PC-3 (cell line): ENCODE measurements around the gene CEACAM18. TPM values are rescaled to one million over a fixed set of nuclear protein-coding genes. Genes with fewer than 3 reads are reported as not detected.

Experiments
- ATAC-seq: fragments of 200-7000 bp; cut with Tn5 transposase; 2 replicates; pipeline ENCODE4 v1.9.1; 2020; ENCODE audit warnings: mild to moderate bottlenecking, moderate library complexity
- BruUV-seq: library from RNA; stranded (reverse); fragments of 400-500 nt; replicated peaks from 2 replicates; lab custom pipeline; 2021; lab: Mats Ljungman, UMichigan
- CTCF ChIA-PET: fragments of 300-600 bp; sonication (Branson Sonifier 250); formaldehyde crosslinking; loops from one replicate; lab custom pipeline; 2022; ENCODE audit warnings: antibody characterized with exemption; lab: Charles Lee
- POLR2A ChIA-PET: fragments of 300-600 bp; sonication (Branson Sonifier 250); formaldehyde crosslinking; loops from one replicate; lab custom pipeline; 2022; ENCODE audit warnings: antibody characterized with exemption; ENCODE audit not compliant: unreplicated experiment; lab: Charles Lee
- DNase-seq: peaks from one replicate; pipeline ENCODE4 v3.0.0-alpha.2; 2015
- H2AFZ ChIP-seq: fragments of 300-600 bp; sonication (generic); 2 replicates; pipeline ENCODE4 v1.6.0; 2016; ENCODE audit warnings: antibody characterized with exemption, low read length
- H3F3A ChIP-seq: fragments of 300-600 bp; sonication (generic); one replicate; pipeline ENCODE4 v1.6.0; 2017; ENCODE audit warnings: antibody characterized with exemption, low read length, control low read depth, mild to moderate bottlenecking; ENCODE audit not compliant: unreplicated experiment
- H3K27ac ChIP-seq: fragments of 300-600 bp; sonication (generic); 2 replicates; pipeline ENCODE4 v1.5.1; 2016; ENCODE audit warnings: mild to moderate bottlenecking, low read length
- H3K27me3 ChIP-seq: fragments of 300-600 bp; sonication (generic); 2 replicates; pipeline ENCODE4 v1.6.1; 2016; ENCODE audit warnings: low read length, mixed read lengths
- H3K36me3 ChIP-seq: fragments of 300-600 bp; sonication (generic); 2 replicates; pipeline ENCODE4 v1.6.1; 2016; ENCODE audit warnings: low read depth, mixed run types, low read length, mixed read lengths
- H3K4me1 ChIP-seq: fragments of 300-600 bp; sonication (generic); 2 replicates; pipeline ENCODE4 v1.5.1; 2016; ENCODE audit warnings: low read length; ENCODE audit not compliant: insufficient read depth
- H3K4me2 ChIP-seq: fragments of 300-600 bp; sonication (generic); 2 replicates; pipeline ENCODE4 v1.6.0; 2016; ENCODE audit warnings: low read length
- H3K4me3 ChIP-seq: fragments of 300-600 bp; sonication (generic); 2 replicates; pipeline ENCODE4 v1.5.1; 2016; ENCODE audit warnings: mild to moderate bottlenecking, low read length, mixed read lengths
- H3K79me2 ChIP-seq: fragments of 300-600 bp; sonication (generic); 2 replicates; pipeline ENCODE4 v1.6.1; 2017; ENCODE audit warnings: low read length, mixed read lengths
- H3K9ac ChIP-seq: fragments of 300-600 bp; sonication (generic); 2 replicates; pipeline ENCODE4 v1.6.0; 2016; ENCODE audit warnings: mild to moderate bottlenecking, low read length
- H3K9me2 ChIP-seq: fragments of 300-600 bp; sonication (generic); replicated peaks from 2 replicates; pipeline ENCODE4 v1.6.1; 2016; ENCODE audit warnings: mixed run types, low read length, mixed read lengths
- H3K9me3 ChIP-seq: fragments of 300-600 bp; sonication (generic); 2 replicates; pipeline ENCODE4 v1.6.1; 2016; ENCODE audit warnings: low read length, mixed read lengths
- H4K20me1 ChIP-seq: fragments of 300-600 bp; sonication (generic); 2 replicates; pipeline ENCODE4 v1.6.1; 2016; ENCODE audit warnings: low read length, mixed read lengths
- EZH2 ChIP-seq: fragments of 300-600 bp; sonication (generic); IDR thresholded peaks from one replicate; pipeline ENCODE4 v1.6.1; 2017; ENCODE audit warnings: antibody characterized with exemption, mild to moderate bottlenecking, low read length; ENCODE audit not compliant: unreplicated experiment
- EZH2phosphoT487 ChIP-seq: fragments of 300-600 bp; sonication (generic); IDR thresholded peaks from 2 replicates; pipeline ENCODE4 v1.6.1; 2018; ENCODE audit warnings: mild to moderate bottlenecking, antibody characterized with exemption, low read length, borderline replicate concordance
- intact Hi-C: fragments of 100-400 bp; cut with micrococcal nuclease; formaldehyde crosslinking; loops from 2 replicates; pipeline ENCODE4 v1.9.0; 2023
- total RNA-seq: library from RNA; depleted of rRNA; stranded (reverse); fragments of >200 nt; gene quantifications from 2 replicates; pipeline ENCODE4 v1.2.3, GENCODE V29; 2014
- TF ChIP-seq, protein P1 (sequence below): fragments of 300-600 bp; sonication (generic); conservative IDR thresholded peaks from 2 replicates; pipeline ENCODE4 v1.5.1; 2017; ENCODE audit warnings: antibody characterized with exemption, low read depth, mild to moderate bottlenecking, low read length

CEACAM18 gene
- total RNA-seq, 1 experiment from 2014 or later: not detected

- ATAC-seq: no peak
- H3K36me3 ChIP-seq: no peaks in the 10 kb centered on the region
- ChIA-PET CTCF (no interaction called here), POLR2A (no interaction called here)
- no peak overlapping the region for H2AFZ ChIP-seq
- no peaks in the 10 kb centered on the region for H3F3A ChIP-seq
- H3K4me1 ChIP-seq: no peaks in the 10 kb centered on the region
- no TSS peak for BruUV-seq
- peaks cover 71% of the 10 kb centered on the region for H3K27me3 ChIP-seq
- H3K4me3 ChIP-seq: no peak overlapping the region
- no peak overlapping the region for H3K4me2 ChIP-seq
- intact Hi-C loops: no loop called here
- no peaks in the 10 kb centered on the region for H4K20me1 ChIP-seq
- no peak overlapping the region for H3K9ac ChIP-seq
- no peaks in the 10 kb centered on the region for H3K9me2 ChIP-seq
- DNase-seq: no peak
- H3K79me2 ChIP-seq: no peaks in the 10 kb centered on the region
- TF ChIP-seq, protein P1, sequence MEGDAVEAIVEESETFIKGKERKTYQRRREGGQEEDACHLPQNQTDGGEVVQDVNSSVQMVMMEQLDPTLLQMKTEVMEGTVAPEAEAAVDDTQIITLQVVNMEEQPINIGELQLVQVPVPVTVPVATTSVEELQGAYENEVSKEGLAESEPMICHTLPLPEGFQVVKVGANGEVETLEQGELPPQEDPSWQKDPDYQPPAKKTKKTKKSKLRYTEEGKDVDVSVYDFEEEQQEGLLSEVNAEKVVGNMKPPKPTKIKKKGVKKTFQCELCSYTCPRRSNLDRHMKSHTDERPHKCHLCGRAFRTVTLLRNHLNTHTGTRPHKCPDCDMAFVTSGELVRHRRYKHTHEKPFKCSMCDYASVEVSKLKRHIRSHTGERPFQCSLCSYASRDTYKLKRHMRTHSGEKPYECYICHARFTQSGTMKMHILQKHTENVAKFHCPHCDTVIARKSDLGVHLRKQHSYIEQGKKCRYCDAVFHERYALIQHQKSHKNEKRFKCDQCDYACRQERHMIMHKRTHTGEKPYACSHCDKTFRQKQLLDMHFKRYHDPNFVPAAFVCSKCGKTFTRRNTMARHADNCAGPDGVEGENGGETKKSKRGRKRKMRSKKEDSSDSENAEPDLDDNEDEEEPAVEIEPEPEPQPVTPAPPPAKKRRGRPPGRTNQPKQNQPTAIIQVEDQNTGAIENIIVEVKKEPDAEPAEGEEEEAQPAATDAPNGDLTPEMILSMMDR: no peak
- no peak for TF ChIP-seq EZH2
- no peak for TF ChIP-seq EZH2phosphoT487
- no peak overlapping the region for H3K27ac ChIP-seq
- no peaks in the 10 kb centered on the region for H3K9me3 ChIP-seq
Measured at GRCh38 chr19:51457351-51458013, 20.9 kb upstream of the CEACAM18 start.

DNA sequence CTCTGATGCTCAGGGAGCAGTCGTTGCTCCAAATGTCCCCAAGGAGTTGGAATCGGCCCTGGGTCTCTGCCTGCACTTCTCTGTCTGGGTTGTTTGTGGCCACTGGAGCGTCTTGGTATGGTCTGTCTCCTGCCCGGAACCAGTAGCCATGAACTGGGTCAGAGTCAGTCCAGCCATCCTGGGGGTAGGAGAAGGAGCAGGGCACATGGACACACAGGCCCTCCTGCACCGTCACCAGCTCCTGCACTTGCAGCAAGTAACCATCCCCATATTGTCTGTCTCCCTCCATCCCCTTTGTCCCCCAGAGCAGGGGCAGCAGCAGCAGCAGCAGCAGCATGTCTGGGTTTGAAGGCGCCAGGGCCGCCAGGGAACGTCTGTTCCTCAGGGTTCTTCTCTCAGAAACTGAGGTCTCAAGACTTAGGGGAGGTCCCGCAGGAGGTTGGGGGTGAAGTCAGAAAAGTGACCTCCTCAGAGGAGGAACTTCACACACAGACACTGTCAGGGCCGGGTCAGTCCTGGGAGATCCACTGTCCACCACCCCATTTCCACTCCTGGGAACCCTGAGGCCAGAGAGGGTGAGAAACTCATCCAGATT lies 20.2 kb upstream of the CEACAM18 start, which contains the start of gene SIGLEC8:
TSS of gene SIGLEC8 (minus strand) at position 404 of the 595 bp plus-strand sequence. CDS start at position 337, 67 bp downstream.
- Histone ChIP-seq H3K36me3 (no peaks in the 10 kb centered on the region), H3K9me2 (no peaks in the 10 kb centered on the region), H3K9ac (no peak within 1 kb of the TSS), H3K4me2 (no peak within 1 kb of the TSS), H3K4me3 (no peak within 1 kb of the TSS), H3K27me3 (peaks cover 71% of the 10 kb centered on the region), H3K27ac (no peak within 1 kb of the TSS), H2AFZ (no peak within 1 kb of the TSS), H3K9me3 (no peaks in the 10 kb centered on the region), H3K79me2 (no peaks in the 10 kb centered on the region), H3K4me1 (no peaks in the 10 kb centered on the region), H3F3A (no peaks in the 10 kb centered on the region), H4K20me1 (no peaks in the 10 kb centered on the region)
- intact Hi-C loops: no loop called here
- ChIA-PET POLR2A (no interaction called here), CTCF (no interaction called here)
- TF ChIP-seq, protein P1: no peak
- TF ChIP-seq EZH2 (no peak), EZH2phosphoT487 (no peak)
- ATAC-seq (no peak), DNase-seq (no peak)
- no TSS peak for BruUV-seq
